ENCODE data around the gene RHBG.
"Not testable (repeated sequence)": the region's sequence is repeated elsewhere in the genome, so short reads cannot be mapped to it uniquely, and the experiment has no call there.

RHBG gene

GRCh38 chr1:156368889-156369684 lies at the start of gene RHBG:
TSS of gene RHBG (plus strand) at chr1:156369211. CDS start at chr1:156369250, 39 bp downstream.
- DNase-seq: no peak

GRCh38 chr1:156319664-156320063 lies 49.3 kb upstream of the RHBG start:
- peak in 1 of 2 experiments; percentile 15 for DNase-seq

GRCh38 chr1:156320560-156320959 lies 48.5 kb upstream of the RHBG start:
- no peak for DNase-seq

- DNase-seq: not testable (repeated sequence)
Observed at GRCh38 chr1:156323179-156323578, 45.8 kb upstream of the RHBG start.

GRCh38 chr1:156336242-156336641 lies 32.8 kb upstream of the RHBG start:
- no peak for DNase-seq

- no peak for DNase-seq
Observed at GRCh38 chr1:156337052-156337887, 31.7 kb upstream of the RHBG start.

- no peak for DNase-seq
Observed at GRCh38 chr1:156337888-156338179, 31.2 kb upstream of the RHBG start.

- peak; percentile 93 to 97 for DNase-seq
Observed at GRCh38 chr1:156338180-156338976, 30.6 kb upstream of the RHBG start, which contains the start of the genes CCT3 and TSACC. TSS of gene CCT3 (minus strand) at chr1:156338292. CDS start at chr1:156338184, 108 bp downstream. TSS of gene TSACC (plus strand) at chr1:156338526. CDS start at chr1:156339758, 1,232 bp downstream.

GRCh38 chr1:156342166-156342955 lies 26.6 kb upstream of the RHBG start:
- no peak for DNase-seq

- no peak for DNase-seq
Observed at GRCh38 chr1:156344409-156344808, 24.6 kb upstream of the RHBG start.

GRCh38 chr1:156346035-156346434 lies 23.0 kb upstream of the RHBG start:
- DNase-seq: not testable (repeated sequence)

GRCh38 chr1:156346636-156347035 lies 22.4 kb upstream of the RHBG start:
- DNase-seq: no peak

- no peak for DNase-seq
Observed at GRCh38 chr1:156347331-156347730, 21.7 kb upstream of the RHBG start.

- DNase-seq: not testable (repeated sequence)
Observed at GRCh38 chr1:156352481-156352880, 16.5 kb upstream of the RHBG start.

- DNase-seq: no peak
Observed at GRCh38 chr1:156356262-156356874, 12.6 kb upstream of the RHBG start.

- DNase-seq: no peak
Observed at GRCh38 chr1:156356875-156357534, 12.0 kb upstream of the RHBG start.

- DNase-seq: no peak
Observed at GRCh38 chr1:156357977-156358376, 11.0 kb upstream of the RHBG start.

- DNase-seq: no peak
Observed at GRCh38 chr1:156358641-156359040, 10.4 kb upstream of the RHBG start.

- no peak for DNase-seq
Observed at GRCh38 chr1:156359249-156359648, 9.8 kb upstream of the RHBG start.

GRCh38 chr1:156359973-156360372 lies 9.0 kb upstream of the RHBG start:
- DNase-seq: no peak

GRCh38 chr1:156360534-156360933 lies 8.5 kb upstream of the RHBG start:
- DNase-seq: no peak
